SK-N-SH (cell line): Measurements from ENCODE around the gene LRRC25. TPM values are rescaled to one million over a fixed set of nuclear protein-coding genes. Genes with fewer than 3 reads are reported as not detected.
A peak's percentile ranks its signal among the peaks of the same experiment; 100 is the strongest.

Experiments
- CTCF ChIA-PET: fragments of 300-600, 350-600 bp; formaldehyde crosslinking; extraction: SDS; loops from one replicate; lab custom pipeline; 2021; lab: Yijun Ruan, JAX
- POLR2A ChIA-PET: fragments of 350-600 bp; sonication (Branson Sonifier 250); formaldehyde crosslinking; extraction: SDS; loops from one replicate; lab custom pipeline; 2020; ENCODE audit warnings: antibody characterized with exemption, inconsistent platforms; lab: Yijun Ruan, JAX
- DNase-seq: peaks from one replicate; pipeline ENCODE4 v3.0.0; 2012
- H2AFZ ChIP-seq: fragments of 200-600 bp; sonication (generic); 2 replicates; pipeline ENCODE4 v1.8.1; 2016; ENCODE audit warnings: antibody characterized with exemption, mild to moderate bottlenecking, low read depth
- H3F3A ChIP-seq: fragments of 200-600 bp; sonication (generic); replicated peaks from 2 replicates; pipeline ENCODE3; 2016; ENCODE audit warnings: antibody characterized with exemption, mild to moderate bottlenecking; ENCODE audit not compliant: insufficient read depth
- H3K27ac ChIP-seq, 2 experiments: fragments of 200-500 bp in 1 of 2; fragments of 200-600 bp in 1 of 2; sonication (Bioruptor generic) in 1 of 2; sonication (generic), shearing (Covaris generic) in 1 of 2; 2 replicates each; pipeline versions ENCODE4 v1.5.1 to v1.6.1; 2014 to 2016; ENCODE audit warnings: low read depth in 2 of 2, inconsistent platforms in 1 of 2, low read length in 1 of 2, mild to moderate bottlenecking in 1 of 2, mixed read lengths in 1 of 2
- H3K27me3 ChIP-seq: fragments of 200-600 bp; sonication (generic), shearing (Covaris generic); 2 replicates; pipeline ENCODE4 v1.6.1; 2016; ENCODE audit warnings: mixed run types; ENCODE audit not compliant: insufficient read depth
- H3K36me3 ChIP-seq, 2 experiments: fragments of 200-500 bp in 1 of 2; fragments of 200-600 bp in 1 of 2; sonication (Bioruptor generic) in 1 of 2; sonication (generic) in 1 of 2; replicated peaks in 1 of 2; 2 replicates each; pipeline versions ENCODE3 to v1.5.1; 2014 to 2016; ENCODE audit warnings: low read length in 1 of 2, mild to moderate bottlenecking in 1 of 2; ENCODE audit not compliant: insufficient read depth in 2 of 2, control insufficient read depth in 1 of 2
- H3K4me1 ChIP-seq, 2 experiments: fragments of 200-500 bp in 1 of 2; fragments of 200-600 bp in 1 of 2; sonication (Bioruptor generic) in 1 of 2; sonication (generic), shearing (Covaris generic) in 1 of 2; 2 replicates each; pipeline versions ENCODE4 v1.5.1 to v1.6.1; 2014 to 2016; ENCODE audit warnings: low read depth in 1 of 2, low read length in 1 of 2, mixed run types in 1 of 2; ENCODE audit not compliant: insufficient read depth in 2 of 2, control insufficient read depth in 1 of 2
- H3K4me2 ChIP-seq: fragments of 200-600 bp; sonication (generic), shearing (Covaris generic); 2 replicates; pipeline ENCODE4 v1.6.1; 2017; ENCODE audit warnings: mixed run types
- H3K4me3 ChIP-seq, 2 experiments: fragments of 200-500 bp in 1 of 2; fragments of 200-600 bp in 1 of 2; sonication (Bioruptor generic) in 1 of 2; sonication (generic), shearing (Covaris generic) in 1 of 2; 2 replicates each; pipeline versions ENCODE4 v1.5.1 to v1.8.1; 2014 to 2016; ENCODE audit warnings: low read depth in 2 of 2, inconsistent platforms in 1 of 2, low read length in 1 of 2, mild to moderate bottlenecking in 1 of 2, mixed read lengths in 1 of 2, moderate library complexity in 1 of 2
- H3K79me2 ChIP-seq: fragments of 200-600 bp; sonication (generic); 2 replicates; pipeline ENCODE4 v1.8.1; 2017; ENCODE audit warnings: mild to moderate bottlenecking; ENCODE audit not compliant: insufficient read depth
- H3K9ac ChIP-seq: fragments of 200-600 bp; sonication (generic); 2 replicates; pipeline ENCODE4 v1.6.1; 2017; ENCODE audit warnings: mixed run types
- H3K9me2 ChIP-seq: fragments of 200-600 bp; sonication (generic); 2 replicates; pipeline ENCODE4 v1.6.1; 2017; ENCODE audit warnings: mixed run types
- H3K9me3 ChIP-seq: fragments of 200-600 bp; sonication (generic); 2 replicates; pipeline ENCODE4 v1.6.1; 2017; ENCODE audit warnings: mixed run types, mild to moderate bottlenecking, moderate library complexity
- H4K20me1 ChIP-seq: fragments of 200-600 bp; sonication (generic); 2 replicates; pipeline ENCODE4 v1.6.1; 2017; ENCODE audit warnings: mild to moderate bottlenecking, mixed run types; ENCODE audit not compliant: insufficient read depth
- FOSL2 ChIP-seq: IDR thresholded peaks from 2 replicates; pipeline ENCODE4 v1.4.0; 2012; ENCODE audit warnings: low read depth, mild to moderate bottlenecking, moderate library complexity, borderline replicate concordance
- GABPA ChIP-seq: IDR thresholded peaks from 2 replicates; pipeline ENCODE4 v1.4.0; 2012; ENCODE audit warnings: low read depth, mild to moderate bottlenecking
- MXI1 ChIP-seq: IDR thresholded peaks from 2 replicates; pipeline ENCODE4 v1.6.1; 2012; ENCODE audit warnings: mild to moderate bottlenecking, low read depth, low read length, improper control_type of control experiment
- RAD21 ChIP-seq: IDR thresholded peaks from 2 replicates; pipeline ENCODE4 v1.6.1; 2012; ENCODE audit warnings: mild to moderate bottlenecking, low read length
- REST ChIP-seq: IDR thresholded peaks from 2 replicates; pipeline ENCODE4 v1.6.1; 2012; ENCODE audit warnings: mild to moderate bottlenecking, low read depth, low read length, moderate library complexity
- RFX5 ChIP-seq: IDR thresholded peaks from 2 replicates; pipeline ENCODE4 v1.6.1; 2012; ENCODE audit warnings: mild to moderate bottlenecking, improper control_type of control experiment, low read length
- RXRA ChIP-seq: IDR thresholded peaks from 2 replicates; pipeline ENCODE4 v1.4.0; 2012; ENCODE audit warnings: low read depth, mild to moderate bottlenecking, borderline replicate concordance
- WGBS: methylation state at CpG from one replicate; pipeline ENCODE4 v1.1.6; 2017; ENCODE audit warnings: low lambda C conversion rate; 5-methylcytosine and 5-hydroxymethylcytosine counted together
- polyA plus RNA-seq, 3 experiments: library from polyadenylated mRNA; depleted of rRNA; stranded (reverse); fragments of >200 nt; gene quantifications; 2 replicates each; pipeline ENCODE4 v1.2.3, GENCODE V29; 2012
- TF ChIP-seq, protein P1 (sequence below): IDR thresholded peaks from 2 replicates; pipeline ENCODE4 v1.4.0; 2012; ENCODE audit warnings: low read depth

LRRC25 gene
- polyA plus RNA-seq, 1 of the 3 experiments (the other 2 are of a cell fraction), result not detected

DNA sequence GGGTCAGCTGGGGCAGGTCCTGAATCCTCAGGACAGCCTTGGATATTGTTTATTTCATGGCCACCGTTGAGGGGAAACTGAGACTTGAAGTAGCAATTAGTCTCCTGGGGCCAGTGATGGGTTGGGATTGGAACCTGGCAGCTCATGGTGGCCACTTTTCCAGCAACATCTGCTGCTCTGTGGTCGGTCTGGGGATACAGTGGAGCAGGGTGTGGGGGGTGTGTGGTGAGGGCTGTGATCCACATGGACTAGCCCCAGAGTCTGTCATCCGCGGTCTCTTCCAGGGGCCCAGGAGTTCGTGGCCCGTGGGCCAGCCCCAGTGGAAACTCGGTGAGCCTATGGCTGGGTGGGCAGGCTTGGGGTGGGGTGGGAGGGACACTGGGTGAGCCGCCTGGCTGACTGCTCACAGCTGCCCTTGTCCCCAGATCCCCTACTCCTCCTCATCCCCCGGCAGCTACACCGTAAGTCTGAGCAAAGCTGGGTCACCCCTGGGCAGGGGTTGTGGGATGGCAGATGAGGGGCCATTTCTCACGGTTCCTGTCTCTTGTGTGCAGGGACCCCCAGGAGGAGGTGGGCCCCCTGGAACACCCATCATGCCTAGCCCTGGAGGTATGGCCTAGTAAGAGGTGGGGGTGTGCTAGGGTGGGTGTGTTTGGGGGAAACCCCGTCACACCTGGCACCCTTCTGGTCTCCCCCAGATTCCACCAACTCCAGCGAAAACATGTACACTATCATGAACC, 35.0 kb upstream of the LRRC25 start:
- CTCF ChIA-PET, result interaction anchor here (0.8 to 1.5 kb wide), 6 partner anchors 9 to 46 kb away, joined by 3 to 5 read pairs (median 3); partner anchors contain the start of genes GDF15 and SSBP4

More for the DNA sequence above, 35.0 kb upstream of the LRRC25 start:
- H3K9me2 ChIP-seq, result no peaks in the 10 kb centered on the region
- no peaks in the 10 kb centered on the region for H3K9me3 ChIP-seq
- POLR2A ChIA-PET, result interaction anchor here (1.6 to 2.5 kb wide), 2 partner anchors 13 to 151 kb away, joined by 4 to 13 read pairs; partner anchors contain the start of genes JUND and SSBP4
- no peak overlapping the region for H3K4me2 ChIP-seq
- H3K4me3 ChIP-seq, result peak overlapping the region in 1 of 2 experiments; percentile 7; a peak in 1 of 4 replicates
- H3K27ac ChIP-seq, result peak overlapping the region in 1 of 2 experiments; percentile 71; a peak in 1 of 4 replicates
- TF ChIP-seq RXRA (no peak), REST (no peak), MXI1 (no peak), GABPA (no peak), RFX5 (no peak), FOSL2 (no peak), RAD21 (no peak)
- TF ChIP-seq, protein P1, sequence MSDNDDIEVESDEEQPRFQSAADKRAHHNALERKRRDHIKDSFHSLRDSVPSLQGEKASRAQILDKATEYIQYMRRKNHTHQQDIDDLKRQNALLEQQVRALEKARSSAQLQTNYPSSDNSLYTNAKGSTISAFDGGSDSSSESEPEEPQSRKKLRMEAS, result no peak
- DNase-seq, result no peak
- peaks cover 15 to 55% of the 10 kb centered on the region in 2 experiments; a peak in 2 of 4 replicates for H3K4me1 ChIP-seq
- H3K79me2 ChIP-seq, result no peaks in the 10 kb centered on the region
- no peak overlapping the region for H2AFZ ChIP-seq
- peaks cover 0 to 11% of the 10 kb centered on the region in 2 experiments for H3K36me3 ChIP-seq
- no peaks in the 10 kb centered on the region; the same call in 1 of the 2 replicates for H4K20me1 ChIP-seq
- H3F3A ChIP-seq, result peaks cover 5% of the 10 kb centered on the region
- 93% methylated on average over 4 of the region's 13 CpGs for WGBS
- no peaks in the 10 kb centered on the region for H3K27me3 ChIP-seq
- no peak overlapping the region for H3K9ac ChIP-seq
